Astrocyte (in vitro differentiated cells and primary cell): ENCODE data around the gene ENTPD8. TPM values are rescaled to one million over a fixed set of nuclear protein-coding genes. Genes with fewer than 3 reads are reported as not detected.
A peak's percentile ranks its signal among the peaks of the same experiment; 100 is the strongest.
"Not testable (repeated sequence)": the region's sequence is repeated elsewhere in the genome, so short reads cannot be mapped to it uniquely, and the experiment has no call there.

Experiments used
- DNase-seq: peaks from one replicate; pipeline ENCODE4 v3.0.0-alpha.2; 2010; ENCODE audit warnings: low read depth
- FAIRE-seq: peaks from 2 replicates; lab custom pipeline; 2011; peaks lifted over from hg19 to GRCh38; lab: Jason Lieb, UNC
- H2AFZ ChIP-seq: 2 replicates; pipeline ENCODE4 v1.6.0; 2012; ENCODE audit warnings: low read depth, low read length, inconsistent platforms
- H3K27ac ChIP-seq: 2 replicates; pipeline ENCODE4 v1.5.1; 2011; ENCODE audit warnings: low read depth, low read length, inconsistent platforms
- H3K27me3 ChIP-seq: 2 replicates; pipeline ENCODE4 v1.6.0; 2011; ENCODE audit warnings: low read length, inconsistent platforms; ENCODE audit not compliant: insufficient read depth
- H3K36me3 ChIP-seq: 2 replicates; pipeline ENCODE4 v1.5.1; 2011; ENCODE audit warnings: low read length, inconsistent platforms; ENCODE audit not compliant: insufficient read depth
- H3K4me1 ChIP-seq: 2 replicates; pipeline ENCODE4 v1.5.1; 2011; ENCODE audit warnings: low read length, inconsistent platforms; ENCODE audit not compliant: insufficient read depth
- H3K4me2 ChIP-seq: 2 replicates; pipeline ENCODE4 v1.6.0; 2012; ENCODE audit warnings: low read length, inconsistent platforms
- H3K4me3 ChIP-seq: 2 replicates; pipeline ENCODE4 v1.5.1; 2011; ENCODE audit warnings: low read depth, mild to moderate bottlenecking, low read length, inconsistent platforms; ENCODE audit not compliant: insufficient read depth
- H3K79me2 ChIP-seq: 2 replicates; pipeline ENCODE4 v1.6.0; 2012; ENCODE audit warnings: mild to moderate bottlenecking, low read length, inconsistent platforms; ENCODE audit not compliant: insufficient read depth
- H3K9ac ChIP-seq: 2 replicates; pipeline ENCODE4 v1.6.0; 2012; ENCODE audit warnings: mild to moderate bottlenecking, low read length, inconsistent platforms
- H3K9me3 ChIP-seq: 2 replicates; pipeline ENCODE4 v1.5.1; 2012; ENCODE audit warnings: low read depth, mild to moderate bottlenecking, low read length, inconsistent platforms; ENCODE audit not compliant: insufficient read depth
- H4K20me1 ChIP-seq: 2 replicates; pipeline ENCODE4 v1.6.0; 2012; ENCODE audit warnings: low read length, inconsistent platforms; ENCODE audit not compliant: insufficient read depth
- H3K27ac Mint-ChIP-seq: one replicate; pipeline ENCODE4 v1.8.0; 2021; ENCODE audit warnings: mild to moderate bottlenecking, mixed read lengths; ENCODE audit not compliant: unreplicated experiment
- H3K27me3 Mint-ChIP-seq: one replicate; pipeline ENCODE4 v1.8.0; 2021; ENCODE audit warnings: low read depth, mixed read lengths; ENCODE audit not compliant: unreplicated experiment
- H3K36me3 Mint-ChIP-seq: one replicate; pipeline ENCODE4 v1.8.0; 2021; ENCODE audit warnings: low read depth, mixed read lengths; ENCODE audit not compliant: unreplicated experiment
- H3K4me1 Mint-ChIP-seq: one replicate; pipeline ENCODE4 v1.8.0; 2021; ENCODE audit warnings: low read depth, mixed read lengths; ENCODE audit not compliant: unreplicated experiment
- H3K4me3 Mint-ChIP-seq: one replicate; pipeline ENCODE4 v1.8.0; 2021; ENCODE audit warnings: mild to moderate bottlenecking, moderate library complexity, mixed read lengths; ENCODE audit not compliant: unreplicated experiment
- H3K9me3 Mint-ChIP-seq: one replicate; pipeline ENCODE4 v1.8.0; 2021; ENCODE audit warnings: mild to moderate bottlenecking, mixed read lengths; ENCODE audit not compliant: unreplicated experiment
- CTCF ChIP-seq: IDR thresholded peaks from 2 replicates; pipeline ENCODE4 v1.5.1; 2011; ENCODE audit warnings: low read depth, mild to moderate bottlenecking, inconsistent platforms, low read length, moderate library complexity; ENCODE audit not compliant: insufficient read depth
- EZH2 ChIP-seq: IDR thresholded peaks from 2 replicates; pipeline ENCODE4 v1.6.1; 2012; ENCODE audit warnings: mild to moderate bottlenecking, low read length, inconsistent platforms; ENCODE audit not compliant: insufficient read depth
- microRNA-seq: library from miRNA; unstranded; fragments of <30 nt; microRNA quantifications from one replicate; pipeline ENCODE4 v1.2.0, GENCODE V29; 2020
- total RNA-seq: library from RNA; stranded (reverse); gene quantifications from 2 replicates; pipeline ENCODE4 v1.2.1, GENCODE V29; 2021

Gene ENTPD8
- total RNA-seq, 1 donor from 2014 or later, result 0.11 TPM

- no peak overlapping the region for H3K27ac Mint-ChIP-seq
- no peak for DNase-seq
- FAIRE-seq, result no peak
Measured at GRCh38 chr9:137387114-137387890, 53.9 kb downstream of the ENTPD8 start.

GRCh38 chr9:137386507-137387113 lies 54.5 kb downstream of the ENTPD8 start:
- H3K9me3 ChIP-seq, H4K20me1 ChIP-seq, H3K36me3 ChIP-seq, H3K9ac ChIP-seq, H2AFZ ChIP-seq, H3K4me1 ChIP-seq, H3K4me3 Mint-ChIP-seq, H3K27ac ChIP-seq, H3K9me3 Mint-ChIP-seq, H3K27ac Mint-ChIP-seq, H3K27me3 ChIP-seq, H3K36me3 Mint-ChIP-seq, DNase-seq, H3K4me1 Mint-ChIP-seq, FAIRE-seq, H3K79me2 ChIP-seq, H3K4me2 ChIP-seq, H3K27me3 Mint-ChIP-seq, H3K4me3 ChIP-seq: not testable (repeated sequence)

More at GRCh38 chr9:137387114-137387890, 53.9 kb downstream of the ENTPD8 start:
- Mint-ChIP-seq H3K9me3 (no peaks in the 10 kb centered on the region), H3K36me3 (peaks cover 6% of the 10 kb centered on the region), H3K27me3 (no peaks in the 10 kb centered on the region), H3K4me1 (no peaks in the 10 kb centered on the region), H3K4me3 (no peak overlapping the region)
- no peaks in the 10 kb centered on the region for H4K20me1 ChIP-seq
- H3K4me1 ChIP-seq, result peaks cover 2% of the 10 kb centered on the region
- no peak overlapping the region for H3K4me3 ChIP-seq
- no peaks in the 10 kb centered on the region for H3K79me2 ChIP-seq
- no peak overlapping the region for H3K27ac ChIP-seq
- H3K4me2 ChIP-seq, result no peak overlapping the region
- no peaks in the 10 kb centered on the region for H3K9me3 ChIP-seq
- H3K27me3 ChIP-seq, result no peaks in the 10 kb centered on the region
- no peaks in the 10 kb centered on the region for H3K36me3 ChIP-seq
- no peak overlapping the region for H2AFZ ChIP-seq
- H3K9ac ChIP-seq, result no peak overlapping the region
- TF ChIP-seq EZH2 (no peak), CTCF (no peak)

GRCh38 chr9:137385061-137385655 lies 56.0 kb downstream of the ENTPD8 start:
- Histone ChIP-seq H4K20me1 (no peaks in the 10 kb centered on the region), H3K9ac (no peak overlapping the region), H3K79me2 (no peaks in the 10 kb centered on the region), H3K27ac (no peak overlapping the region), H3K9me3 (no peaks in the 10 kb centered on the region), H3K27me3 (no peaks in the 10 kb centered on the region), H2AFZ (no peak overlapping the region), H3K4me1 (peaks cover 2% of the 10 kb centered on the region), H3K4me2 (no peak overlapping the region), H3K4me3 (no peak overlapping the region), H3K36me3 (no peaks in the 10 kb centered on the region)
- Mint-ChIP-seq H3K27me3 (no peaks in the 10 kb centered on the region), H3K4me3 (no peak overlapping the region), H3K4me1 (no peaks in the 10 kb centered on the region), H3K27ac (no peak overlapping the region), H3K9me3 (no peaks in the 10 kb centered on the region), H3K36me3 (peaks cover 2% of the 10 kb centered on the region)
- TF ChIP-seq CTCF, result no peak
- TF ChIP-seq EZH2, result no peak
- no peak for FAIRE-seq
- DNase-seq, result no peak

Small RNAs within 50 kb of the gene (microRNA-seq; reads per million reads assigned to microRNA genes)
- 11.8 reads per million, percentile 39 among the genes with 10 or more reads in this experiment for gene MIR7114

Other genes starting within 250 kb of the ENTPD8 start
- 16.0 and 17.2 TPM in 2 replicates for gene TPRN, start 240.6 kb downstream of the ENTPD8 start, total RNA-seq
- 28.7 and 30.9 TPM in 2 replicates for gene TMEM203, start 235.7 kb downstream of the ENTPD8 start, total RNA-seq
- 13.7 and 14.5 TPM in 2 replicates for gene NDOR1, start 235.7 kb downstream of the ENTPD8 start, total RNA-seq
- gene RNF208, start 219.1 kb downstream of the ENTPD8 start, total RNA-seq, result 4.3 and 4.9 TPM in 2 replicates
- 1.2 and 1.3 TPM in 2 replicates for gene CYSRT1, start 216.2 kb downstream of the ENTPD8 start, total RNA-seq
- gene RNF224, start 213.9 kb downstream of the ENTPD8 start, total RNA-seq, result 0.17 TPM in 1 of 2 replicates, not detected in the other
- gene SLC34A3, start 210.5 kb downstream of the ENTPD8 start, total RNA-seq, result 0.09 TPM in 1 of 2 replicates, not detected in the other
- gene TUBB4B, start 200.1 kb downstream of the ENTPD8 start, total RNA-seq, result 188 and 218 TPM in 2 replicates
- not detected in 2 replicates for gene STPG3, start 190.1 kb downstream of the ENTPD8 start, total RNA-seq
- 45.8 and 48.9 TPM in 2 replicates for gene NELFB, start 186.0 kb downstream of the ENTPD8 start, total RNA-seq
- gene TOR4A, start 163.6 kb downstream of the ENTPD8 start, total RNA-seq, result 10.8 and 11.8 TPM in 2 replicates
- 6.9 and 7.3 TPM in 2 replicates for gene NRARP, start 139.1 kb downstream of the ENTPD8 start, total RNA-seq
- gene EXD3, start 18.2 kb downstream of the ENTPD8 start, total RNA-seq, result 8.5 and 9.4 TPM in 2 replicates
- gene NOXA1, start 18.0 kb downstream of the ENTPD8 start, total RNA-seq, result 0.50 and 0.84 TPM in 2 replicates
- 48.8 and 50.5 TPM in 2 replicates for gene NSMF, start 18.0 kb upstream of the ENTPD8 start, total RNA-seq
- 2.6 and 2.9 TPM in 2 replicates for gene PNPLA7, start 109.0 kb upstream of the ENTPD8 start, total RNA-seq
- gene MRPL41, start 110.5 kb upstream of the ENTPD8 start, total RNA-seq, result 58.6 and 62.9 TPM in 2 replicates
- gene DPH7, start 137.6 kb upstream of the ENTPD8 start, total RNA-seq, result 34.4 and 35.4 TPM in 2 replicates
- gene ZMYND19, start 149.2 kb upstream of the ENTPD8 start, total RNA-seq, result 31.1 and 34.0 TPM in 2 replicates
- 13.9 and 14.2 TPM in 2 replicates for gene ARRDC1, start 164.3 kb upstream of the ENTPD8 start, total RNA-seq
- gene EHMT1, start 177.6 kb upstream of the ENTPD8 start, total RNA-seq, result 56.4 and 64.5 TPM in 2 replicates